HepG2 (cell line): ENCODE measurements around the gene CKS1B. TPM values are rescaled to one million over a fixed set of nuclear protein-coding genes. Genes with fewer than 3 reads are reported as not detected.

Source experiments
- BCL6 ChIP-seq: IDR thresholded peaks from 2 replicates; pipeline ENCODE4 v1.6.1; 2016; ENCODE audit warnings: missing genetic modification reagents, missing compliant biosample characterization
- EP300 ChIP-seq, 3 experiments: sonication (generic) in 1 of 3; formaldehyde crosslinking in 1 of 3; IDR thresholded peaks; 2 replicates each; pipeline versions ENCODE4 v1.5.1 to v1.6.1; 2011 to 2020; ENCODE audit warnings: low read depth in 2 of 3, low read length in 2 of 3, borderline replicate concordance in 1 of 3, improper control_type of control experiment in 1 of 3, mild to moderate bottlenecking in 1 of 3, missing genetic modification reagents in 1 of 3, moderate library complexity in 1 of 3
- HNRNPH1 ChIP-seq: fragments of 200-400 bp; formaldehyde crosslinking; optimal IDR thresholded peaks from 2 replicates; pipeline ENCODE3; 2017; ENCODE audit warnings: mild to moderate bottlenecking, low read depth, low read length
- IRF9 ChIP-seq: sonication (generic); formaldehyde crosslinking; IDR thresholded peaks from 2 replicates; pipeline ENCODE4 v1.8.0; 2022; ENCODE audit warnings: missing genetic modification reagents, mild to moderate bottlenecking, borderline replicate concordance
- NR2C2 ChIP-seq: sonication (generic); formaldehyde crosslinking; IDR thresholded peaks from 2 replicates; pipeline ENCODE4 v1.4.0; 2020; ENCODE audit warnings: missing genetic modification reagents, mild to moderate bottlenecking, moderate library complexity, borderline replicate concordance
- NR2F6 ChIP-seq, 2 experiments: IDR thresholded peaks; 2 replicates each; pipeline ENCODE4 v1.6.1; 2016; ENCODE audit warnings: antibody characterized with exemption in 1 of 2, mild to moderate bottlenecking in 1 of 2
- PBX2 ChIP-seq: IDR thresholded peaks from 2 replicates; pipeline ENCODE4 v1.6.1; 2016; ENCODE audit warnings: control low read depth
- RXRA ChIP-seq: sonication (generic); formaldehyde crosslinking; IDR thresholded peaks from 2 replicates; pipeline ENCODE4 v1.5.1; 2020; ENCODE audit warnings: missing genetic modification reagents
- SMAD3 ChIP-seq: sonication (generic); formaldehyde crosslinking; IDR thresholded peaks from 2 replicates; pipeline ENCODE4 v1.4.0; 2020; ENCODE audit warnings: missing genetic modification reagents
- SNAPC2 ChIP-seq: sonication (generic); formaldehyde crosslinking; IDR thresholded peaks from 2 replicates; pipeline ENCODE4 v1.8.1; 2022; ENCODE audit warnings: mild to moderate bottlenecking, missing genetic modification reagents
- TERF1 ChIP-seq: sonication (generic); formaldehyde crosslinking; IDR thresholded peaks from 2 replicates; pipeline ENCODE4 v1.8.0; 2022; ENCODE audit warnings: mild to moderate bottlenecking, missing genetic modification reagents, moderate library complexity
- ZBED4 ChIP-seq: sonication (generic); formaldehyde crosslinking; IDR thresholded peaks from 2 replicates; pipeline ENCODE4 v1.4.0; 2020; ENCODE audit warnings: missing genetic modification reagents, borderline replicate concordance
- ZNF260 ChIP-seq: sonication (generic); formaldehyde crosslinking; IDR thresholded peaks from 2 replicates; pipeline ENCODE4 v1.4.0; 2020; ENCODE audit warnings: missing genetic modification reagents, low read depth, mild to moderate bottlenecking, borderline replicate concordance
- ZNF558 ChIP-seq: sonication (generic); formaldehyde crosslinking; IDR thresholded peaks from 2 replicates; pipeline ENCODE4 v1.9.0; 2022; ENCODE audit warnings: mild to moderate bottlenecking, missing genetic modification reagents, borderline replicate concordance
- ZNF678 ChIP-seq: sonication (generic); formaldehyde crosslinking; IDR thresholded peaks from 2 replicates; pipeline ENCODE4 v1.4.0; 2020; ENCODE audit warnings: mild to moderate bottlenecking, missing genetic modification reagents
- ZNF75D ChIP-seq: sonication (generic); formaldehyde crosslinking; IDR thresholded peaks from 2 replicates; pipeline ENCODE4 v1.8.1; 2023; ENCODE audit warnings: missing genetic modification reagents, mild to moderate bottlenecking, borderline replicate concordance
- polyA plus RNA-seq, 8 experiments: library from polyadenylated mRNA; depleted of rRNA in 3 of 8; stranded (reverse) in 7 of 8; unstranded in 1 of 8; fragments of >200 nt; fragmentation: Illumina TruSeq in 4 of 8; extraction: Trizol in 4 of 8; gene quantifications; 2 replicates each; pipeline versions ENCODE4 v1.2.1 to v1.2.3, GENCODE V29; 2011 to 2016; ENCODE audit warnings: low read depth in 4 of 8, missing spikeins in 1 of 8, mixed read lengths in 1 of 8; ENCODE audit not compliant: insufficient read depth in 1 of 8
- total RNA-seq, 5 experiments: library from RNA; depleted of rRNA; stranded (reverse); fragments of >200 nt; fragmentation: Illumina TruSeq; extraction: Trizol; gene quantifications; 2 replicates each; pipeline ENCODE4 v1.2.3, GENCODE V29; 2016; ENCODE audit warnings: low read depth in 1 of 5

CKS1B gene
- total and polyA plus RNA-seq, 2 of the 13 experiments (the other 11 are each of a cell fraction or from before 2014, with no cell fraction given): 217 to 222 TPM

GRCh38 chr1:154961207-154962155, 13.0 kb upstream of the CKS1B start, which contains the start of gene PYGO2 (continued):
- peak; percentile 44; the same call in 1 of the 2 replicates for TF ChIP-seq ZNF558
- peak; percentile 81 for TF ChIP-seq NR2C2 (CRISPR knock-in tag)
- TF ChIP-seq ZBED4 (CRISPR knock-in tag): 0 out of 2 replicates have a peak, but pooled peaks have one; percentile 28
- peak; percentile 70; the same call in 1 of the 2 replicates for TF ChIP-seq IRF9 (CRISPR knock-in tag)
- peak; percentile 40; the same call in 1 of the 2 replicates for TF ChIP-seq RXRA (CRISPR knock-in tag)
- 0 out of 4 replicates have a peak, but pooled peaks of 1 of the 2 experiments have one; percentile 3 for TF ChIP-seq EP300 (IDR thresholded peaks at IDR 0.05; ENCODE audit: low read depth in 2 of 2, low read length in 2 of 2)
- TF ChIP-seq EP300 (CRISPR knock-in tag; IDR thresholded peaks at IDR 0.05; ENCODE audit: borderline replicate concordance): peak; percentile 73; the same call in 1 of the 2 replicates
- no peak for TF ChIP-seq ZNF75D (CRISPR knock-in tag)
- no peak for TF ChIP-seq PBX2 (CRISPR knock-in tag)
- TF ChIP-seq ZNF678 (CRISPR knock-in tag): 0 out of 2 replicates have a peak, but pooled peaks have one; percentile 25
- no peak for TF ChIP-seq HNRNPH1
- peak; percentile 24; the same call in 1 of the 2 replicates for TF ChIP-seq BCL6
- TF ChIP-seq TERF1 (CRISPR knock-in tag): no peak
- TF ChIP-seq SMAD3 (CRISPR knock-in tag): no peak
- no peak for TF ChIP-seq NR2F6 (IDR thresholded peaks at IDR 0.05)
- no peak; the same call in 1 of the 2 replicates for TF ChIP-seq NR2F6 (CRISPR knock-in tag; IDR thresholded peaks at IDR 0.05)
- peak; percentile 60; the same call in 1 of the 2 replicates for TF ChIP-seq SNAPC2 (CRISPR knock-in tag)
- TF ChIP-seq ZNF260: no peak
